ENCODE results near the gene LMO3.

GRCh38 chr12:16606117-16606200 lies at the start of gene LMO3:
- TF ChIP-seq CHD1 (IDR thresholded peaks at IDR 0.05; ENCODE audit: low read depth, low read length) (no peak), EZH2 (IDR thresholded peaks at IDR 0.05; ENCODE audit: low read depth, low read length, severe bottlenecking) (no peak), JUN (IDR thresholded peaks at IDR 0.05; ENCODE audit: low read depth, low read length) (no peak), RXRA (IDR thresholded peaks at IDR 0.05; ENCODE audit: insufficient read depth, low read depth, low read length) (no peak), CTCF (IDR thresholded peaks at IDR 0.05; ENCODE audit: control extremely low read depth in 1 of 3, insufficient read depth in 1 of 3, low read depth in 1 of 3, low read length in 3 of 3) (no peak), POLR2AphosphoS5 (IDR thresholded peaks at IDR 0.05; ENCODE audit: low read depth, low read length) (no peak), POLR2A (IDR thresholded peaks at IDR 0.05; ENCODE audit: control extremely low read depth in 1 of 2, low read depth in 2 of 2, low read length in 2 of 2) (no peak), SP1 (IDR thresholded peaks at IDR 0.05; ENCODE audit: low read depth, low read length) (no peak), TCF12 (IDR thresholded peaks at IDR 0.05; ENCODE audit: low read depth, low read length) (no peak), GABPA (IDR thresholded peaks at IDR 0.05; ENCODE audit: borderline replicate concordance, insufficient read depth, low read length) (no peak), FOSL1 (IDR thresholded peaks at IDR 0.05; ENCODE audit: insufficient read depth, low read depth, low read length) (no peak)

All from H1 (cell line).